ENCODE results near the gene XNDC1N. TPM values are rescaled to one million over a fixed set of nuclear protein-coding genes. Genes with fewer than 3 reads are reported as not detected.

Gene XNDC1N
- total RNA-seq, 3 donors from 2014 or later = 10.2 to 14.0 (median 12.8) TPM

DNA sequence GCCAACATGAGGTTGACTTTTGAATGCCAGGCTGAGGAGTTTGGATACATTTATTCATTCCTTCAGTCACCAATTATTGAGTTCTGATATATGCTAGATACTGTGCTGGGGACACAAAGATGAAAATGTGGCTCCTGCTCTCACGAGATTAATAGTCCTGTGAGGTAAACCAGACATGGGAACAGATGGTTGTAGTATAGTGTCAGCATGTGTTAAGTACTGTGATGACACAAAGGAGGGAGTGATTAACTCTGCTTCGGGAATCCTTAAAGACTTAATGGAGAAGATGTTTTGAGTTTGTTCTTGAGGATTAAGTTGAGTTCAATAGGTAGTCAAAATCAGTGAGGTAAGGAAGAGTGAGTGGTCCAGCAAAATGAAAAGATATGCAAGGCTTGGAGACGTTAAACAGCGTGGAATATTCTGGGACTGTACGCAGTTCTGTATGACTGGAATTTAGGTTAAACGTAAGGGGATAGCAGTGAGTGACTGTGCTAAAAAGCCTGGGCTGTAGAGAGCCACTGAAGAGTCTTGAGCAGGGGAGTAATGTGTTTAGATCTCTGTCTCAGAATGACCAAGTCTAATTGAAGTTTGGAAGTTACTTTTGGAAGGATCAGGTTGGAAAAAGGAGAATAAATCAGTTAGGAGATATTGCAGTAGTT lies 12.3 kb upstream of the XNDC1N start:
- Histone ChIP-seq H3K4me3 (no peak overlapping the region), H3K27me3 (no peaks in the 10 kb centered on the region), H3K9me3 (no peaks in the 10 kb centered on the region), H3K27ac (no peak overlapping the region), H3K4me1 (no peaks in the 10 kb centered on the region), H3K36me3 (no peaks in the 10 kb centered on the region)
- intact Hi-C loops (cut with DNase I; ENCODE audit: low total_unique reads) = no loop called here
- TF ChIP-seq POLR2A (IDR thresholded peaks at IDR 0.05) = no peak
- no peak for TF ChIP-seq POLR2AphosphoS5 (IDR thresholded peaks at IDR 0.05)
- TF ChIP-seq, protein P1, sequence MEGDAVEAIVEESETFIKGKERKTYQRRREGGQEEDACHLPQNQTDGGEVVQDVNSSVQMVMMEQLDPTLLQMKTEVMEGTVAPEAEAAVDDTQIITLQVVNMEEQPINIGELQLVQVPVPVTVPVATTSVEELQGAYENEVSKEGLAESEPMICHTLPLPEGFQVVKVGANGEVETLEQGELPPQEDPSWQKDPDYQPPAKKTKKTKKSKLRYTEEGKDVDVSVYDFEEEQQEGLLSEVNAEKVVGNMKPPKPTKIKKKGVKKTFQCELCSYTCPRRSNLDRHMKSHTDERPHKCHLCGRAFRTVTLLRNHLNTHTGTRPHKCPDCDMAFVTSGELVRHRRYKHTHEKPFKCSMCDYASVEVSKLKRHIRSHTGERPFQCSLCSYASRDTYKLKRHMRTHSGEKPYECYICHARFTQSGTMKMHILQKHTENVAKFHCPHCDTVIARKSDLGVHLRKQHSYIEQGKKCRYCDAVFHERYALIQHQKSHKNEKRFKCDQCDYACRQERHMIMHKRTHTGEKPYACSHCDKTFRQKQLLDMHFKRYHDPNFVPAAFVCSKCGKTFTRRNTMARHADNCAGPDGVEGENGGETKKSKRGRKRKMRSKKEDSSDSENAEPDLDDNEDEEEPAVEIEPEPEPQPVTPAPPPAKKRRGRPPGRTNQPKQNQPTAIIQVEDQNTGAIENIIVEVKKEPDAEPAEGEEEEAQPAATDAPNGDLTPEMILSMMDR (IDR thresholded peaks at IDR 0.05) = no peak
- no peak for DNase-seq (ENCODE audit: low spot score in 2 of 2)

DNA sequence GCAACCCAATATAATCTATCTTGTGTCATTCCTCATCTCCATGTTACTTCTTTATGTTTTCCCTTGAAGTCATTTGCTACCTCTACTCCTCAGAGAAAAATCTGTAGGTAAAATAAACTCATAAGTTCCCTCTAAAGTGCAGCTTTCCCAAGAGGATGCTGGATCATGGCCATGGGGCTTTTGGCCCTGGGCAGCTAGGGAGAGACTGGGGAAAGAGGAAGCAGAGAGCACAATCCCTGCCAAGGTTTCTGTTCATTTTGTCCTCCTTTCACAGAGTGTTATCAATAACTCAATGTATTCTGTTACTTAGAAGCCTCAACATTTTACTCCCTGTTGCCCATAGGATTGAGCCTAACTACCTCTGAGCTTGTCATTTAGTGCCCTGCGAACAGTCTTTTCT lies 9.4 kb upstream of the XNDC1N start:
- H3K36me3 ChIP-seq = no peaks in the 10 kb centered on the region
- intact Hi-C loops (cut with DNase I; ENCODE audit: low total_unique reads) = no loop called here
- TF ChIP-seq POLR2A (IDR thresholded peaks at IDR 0.05) (no peak), POLR2AphosphoS5 (IDR thresholded peaks at IDR 0.05) (no peak)
- TF ChIP-seq, protein P1 (IDR thresholded peaks at IDR 0.05) = no peak
- H3K4me3 ChIP-seq = no peak overlapping the region
- no peaks in the 10 kb centered on the region for H3K4me1 ChIP-seq
- DNase-seq (ENCODE audit: low spot score in 2 of 2) = no peak
- no peaks in the 10 kb centered on the region for H3K27me3 ChIP-seq
- H3K27ac ChIP-seq = no peak overlapping the region
- H3K9me3 ChIP-seq = no peaks in the 10 kb centered on the region

DNA sequence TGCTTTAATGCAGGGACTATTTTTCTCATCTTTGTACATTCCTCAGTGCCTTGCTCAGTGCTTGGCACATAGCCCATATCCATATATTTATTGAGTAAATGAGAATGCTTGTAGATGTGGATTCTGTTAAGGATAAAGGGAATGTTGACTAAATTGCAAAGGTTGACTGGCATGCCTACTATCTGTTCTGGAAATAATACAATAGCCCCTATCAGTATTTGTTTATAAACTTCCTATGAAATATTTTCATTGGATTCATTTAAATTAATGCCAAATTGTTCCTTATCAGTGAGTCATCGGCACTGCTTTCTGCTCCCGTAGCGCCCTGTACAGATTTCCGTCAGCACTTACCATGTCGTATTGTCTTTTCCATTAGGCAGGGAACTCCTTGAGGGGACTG lies 8.4 kb upstream of the XNDC1N start:
- intact Hi-C loops (cut with DNase I; ENCODE audit: low total_unique reads) = no loop called here
- Histone ChIP-seq H3K27me3 (no peaks in the 10 kb centered on the region), H3K9me3 (no peaks in the 10 kb centered on the region), H3K4me3 (no peak overlapping the region), H3K36me3 (no peaks in the 10 kb centered on the region), H3K4me1 (no peaks in the 10 kb centered on the region), H3K27ac (no peak overlapping the region)
- TF ChIP-seq POLR2AphosphoS5 (IDR thresholded peaks at IDR 0.05) (no peak), POLR2A (IDR thresholded peaks at IDR 0.05) (no peak)
- TF ChIP-seq, protein P1 (IDR thresholded peaks at IDR 0.05) = no peak
- no peak for DNase-seq (ENCODE audit: low spot score in 2 of 2)

DNA sequence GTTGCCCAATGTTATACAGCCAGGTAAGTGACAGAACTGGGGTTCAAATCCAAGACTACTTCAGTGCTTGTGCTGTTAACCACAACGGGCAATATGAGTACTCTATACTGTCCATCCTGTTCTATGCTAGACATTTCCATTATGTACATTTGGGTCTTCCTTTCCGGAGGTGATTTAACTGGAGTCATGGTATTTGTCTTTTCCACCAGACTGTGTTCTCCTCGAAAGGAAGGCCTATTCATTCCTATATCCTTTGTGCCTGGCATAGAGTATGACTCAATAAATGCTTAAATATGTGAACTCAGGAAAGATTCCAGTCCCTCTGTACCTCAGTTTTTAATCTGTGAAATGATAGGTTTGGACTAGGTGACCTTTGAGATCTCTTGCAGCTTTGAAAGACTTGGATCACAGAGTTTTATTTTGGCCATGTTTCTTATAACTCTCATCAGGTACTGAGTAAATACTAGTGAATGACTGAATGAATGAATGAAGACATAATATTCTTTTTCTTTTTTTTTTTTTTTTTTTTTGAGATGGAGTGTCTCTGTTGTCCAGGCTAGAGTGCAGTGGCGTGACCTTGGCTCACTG lies 7.0 kb upstream of the XNDC1N start:
- Histone ChIP-seq H3K27me3 (no peaks in the 10 kb centered on the region), H3K9me3 (no peaks in the 10 kb centered on the region), H3K4me1 (no peaks in the 10 kb centered on the region), H3K4me3 (no peak overlapping the region), H3K27ac (no peak overlapping the region), H3K36me3 (no peaks in the 10 kb centered on the region)
- TF ChIP-seq POLR2AphosphoS5 (IDR thresholded peaks at IDR 0.05) (no peak), POLR2A (IDR thresholded peaks at IDR 0.05) (no peak)
- TF ChIP-seq, protein P1 (IDR thresholded peaks at IDR 0.05) = no peak
- DNase-seq (ENCODE audit: low spot score in 2 of 2) = no peak
- intact Hi-C loops (cut with DNase I; ENCODE audit: low total_unique reads) = no loop called here

DNA sequence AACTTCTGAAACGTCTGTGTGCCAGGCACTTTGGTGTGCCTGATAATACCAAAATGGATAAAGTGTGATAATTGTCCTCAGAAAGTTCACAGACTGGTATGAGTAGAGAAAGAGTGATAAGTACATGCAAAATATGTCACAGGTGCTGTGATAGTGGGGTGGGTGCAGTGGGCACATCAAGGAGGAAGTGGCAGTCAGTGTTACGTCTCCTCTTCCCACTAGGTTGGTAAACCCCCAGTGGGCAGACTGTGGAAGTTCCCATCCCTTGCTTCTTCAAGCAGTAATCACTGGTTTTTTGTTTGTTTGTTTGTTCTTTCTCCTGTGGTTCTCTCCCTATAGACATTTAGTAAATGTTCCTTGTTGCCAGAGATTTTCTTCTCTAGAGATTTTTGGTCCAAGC lies 5.8 kb upstream of the XNDC1N start:
- TF ChIP-seq, protein P1 (IDR thresholded peaks at IDR 0.05) = no peak
- TF ChIP-seq POLR2AphosphoS5 (IDR thresholded peaks at IDR 0.05) = no peak
- TF ChIP-seq POLR2A (IDR thresholded peaks at IDR 0.05) = no peak
- Histone ChIP-seq H3K4me3 (no peak overlapping the region), H3K27me3 (no peaks in the 10 kb centered on the region), H3K36me3 (no peaks in the 10 kb centered on the region), H3K27ac (no peak overlapping the region), H3K9me3 (no peaks in the 10 kb centered on the region), H3K4me1 (peaks cover 3 to 6% of the 10 kb centered on the region in 2 donors)
- DNase-seq (ENCODE audit: low spot score in 2 of 2) = no peak
- intact Hi-C loops (cut with DNase I; ENCODE audit: low total_unique reads) = no loop called here

Measured in breast epithelium (tissue), 4 donors.